ENCODE data around the gene MSLN.

The MSLN gene

GRCh38 chr16:794853-795466 is 34.4 kb downstream of the MSLN start:
- no peak for DNase-seq (ENCODE audit: low read depth)
- TF ChIP-seq, protein P1, sequence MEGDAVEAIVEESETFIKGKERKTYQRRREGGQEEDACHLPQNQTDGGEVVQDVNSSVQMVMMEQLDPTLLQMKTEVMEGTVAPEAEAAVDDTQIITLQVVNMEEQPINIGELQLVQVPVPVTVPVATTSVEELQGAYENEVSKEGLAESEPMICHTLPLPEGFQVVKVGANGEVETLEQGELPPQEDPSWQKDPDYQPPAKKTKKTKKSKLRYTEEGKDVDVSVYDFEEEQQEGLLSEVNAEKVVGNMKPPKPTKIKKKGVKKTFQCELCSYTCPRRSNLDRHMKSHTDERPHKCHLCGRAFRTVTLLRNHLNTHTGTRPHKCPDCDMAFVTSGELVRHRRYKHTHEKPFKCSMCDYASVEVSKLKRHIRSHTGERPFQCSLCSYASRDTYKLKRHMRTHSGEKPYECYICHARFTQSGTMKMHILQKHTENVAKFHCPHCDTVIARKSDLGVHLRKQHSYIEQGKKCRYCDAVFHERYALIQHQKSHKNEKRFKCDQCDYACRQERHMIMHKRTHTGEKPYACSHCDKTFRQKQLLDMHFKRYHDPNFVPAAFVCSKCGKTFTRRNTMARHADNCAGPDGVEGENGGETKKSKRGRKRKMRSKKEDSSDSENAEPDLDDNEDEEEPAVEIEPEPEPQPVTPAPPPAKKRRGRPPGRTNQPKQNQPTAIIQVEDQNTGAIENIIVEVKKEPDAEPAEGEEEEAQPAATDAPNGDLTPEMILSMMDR (IDR thresholded peaks at IDR 0.05; ENCODE audit: insufficient read depth, low read depth, low read length, missing control alignments) = no peak
- H3K4me3 ChIP-seq (ENCODE audit: low read depth, low read length) = no peak overlapping the region

- no peak overlapping the region for H3K4me3 ChIP-seq (ENCODE audit: low read depth, low read length)
- TF ChIP-seq, protein P1 (IDR thresholded peaks at IDR 0.05; ENCODE audit: insufficient read depth, low read depth, low read length, missing control alignments) = no peak
- no peak for DNase-seq (ENCODE audit: low read depth)
Measured at GRCh38 chr16:795580-796229, 35.2 kb downstream of the MSLN start.

DNA sequence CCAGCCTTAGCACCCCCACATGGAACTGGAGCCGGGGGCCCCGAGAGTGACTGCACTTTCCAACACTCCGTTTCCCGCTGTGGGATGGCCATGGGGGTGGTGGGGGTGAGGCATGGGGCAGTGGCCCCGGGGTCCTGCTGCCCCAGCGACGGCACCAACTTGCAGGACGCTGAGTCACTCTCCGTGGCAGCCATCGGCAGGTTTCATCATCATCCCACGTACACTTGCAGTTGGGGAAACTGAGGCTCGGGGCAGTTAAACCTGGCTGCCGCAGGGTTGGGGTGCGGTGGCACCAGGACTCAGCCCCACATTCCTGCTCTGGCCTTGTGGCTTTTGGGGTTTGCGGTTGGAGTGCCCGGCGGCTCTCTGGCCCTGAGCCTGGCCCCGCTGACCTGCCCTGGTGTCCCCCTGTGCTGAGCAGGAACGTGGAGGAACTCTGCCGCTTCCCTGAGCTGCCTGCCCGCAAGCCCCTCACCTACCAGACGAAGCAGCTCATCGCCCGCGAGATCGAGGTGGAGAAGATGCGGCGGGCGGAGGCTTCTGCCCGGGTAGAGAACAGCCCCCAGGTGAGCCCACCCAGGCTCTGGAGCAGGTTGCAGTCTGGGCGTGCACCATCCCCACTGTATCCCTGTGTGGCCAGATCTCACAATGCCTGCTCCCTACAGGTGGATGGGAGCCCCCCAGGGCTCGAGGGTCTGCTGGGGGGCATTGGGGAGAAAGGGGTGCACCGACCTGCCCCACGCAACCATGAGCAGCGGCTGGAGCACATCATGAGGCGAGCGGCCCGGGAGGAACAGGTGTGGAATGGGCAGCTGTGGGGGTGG is 36.0 kb downstream of the MSLN start:
- TF ChIP-seq, protein P1 (IDR thresholded peaks at IDR 0.05; ENCODE audit: insufficient read depth, low read depth, low read length, missing control alignments) = no peak
- H3K4me3 ChIP-seq (ENCODE audit: low read depth, low read length) = no peak overlapping the region
- DNase-seq (ENCODE audit: low read depth) = no peak

DNA sequence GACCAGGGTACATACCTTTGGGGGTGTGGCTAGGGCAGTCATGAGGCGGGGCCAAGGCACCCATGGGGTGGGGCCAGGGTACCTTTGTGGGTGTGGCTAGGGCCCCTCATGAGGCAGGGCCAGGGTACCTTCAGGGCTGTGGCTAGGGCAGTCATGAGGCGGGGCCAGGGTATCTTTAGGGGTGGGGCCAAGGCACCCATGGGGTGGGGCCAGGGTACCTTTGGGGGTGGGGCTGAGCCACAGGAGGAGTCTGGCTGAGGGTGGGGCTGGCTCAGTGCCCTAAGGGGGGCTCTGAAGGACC is 36.5 kb downstream of the MSLN start:
- TF ChIP-seq, protein P1 (IDR thresholded peaks at IDR 0.05; ENCODE audit: insufficient read depth, low read depth, low read length, missing control alignments) = no peak
- peak; percentile 51 for DNase-seq (ENCODE audit: low read depth)
- no peak overlapping the region for H3K4me3 ChIP-seq (ENCODE audit: low read depth, low read length)

DNA sequence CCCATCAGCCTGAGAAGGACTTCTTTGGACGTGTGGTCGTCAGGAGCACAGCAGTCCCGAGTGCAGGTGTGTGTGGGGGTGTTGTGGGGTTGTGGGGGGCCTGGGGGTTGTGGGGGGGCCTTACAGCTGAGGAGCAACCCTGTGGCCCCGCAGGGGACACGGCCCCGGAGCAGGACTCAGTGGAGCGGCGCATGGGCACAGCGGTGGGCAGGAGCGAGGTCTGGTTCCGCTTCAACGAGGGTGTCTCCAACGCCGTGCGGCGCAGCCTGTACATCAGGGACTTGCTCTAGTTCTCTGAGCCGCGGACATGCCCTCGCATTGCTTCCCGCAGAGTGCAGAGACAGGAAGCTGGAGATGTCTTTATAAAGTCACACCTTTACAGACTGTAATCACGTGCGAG is 37.2 kb downstream of the MSLN start:
- TF ChIP-seq, protein P1 (IDR thresholded peaks at IDR 0.05; ENCODE audit: insufficient read depth, low read depth, low read length, missing control alignments) = no peak
- H3K4me3 ChIP-seq (ENCODE audit: low read depth, low read length) = no peak overlapping the region
- DNase-seq (ENCODE audit: low read depth) = no peak

GRCh38 chr16:798666-799065 is 38.1 kb downstream of the MSLN start:
- DNase-seq (ENCODE audit: low read depth) = no peak
- TF ChIP-seq, protein P1 (IDR thresholded peaks at IDR 0.05; ENCODE audit: insufficient read depth, low read depth, low read length, missing control alignments) = no peak
- no peak overlapping the region for H3K4me3 ChIP-seq (ENCODE audit: low read depth, low read length)

Data from GM12865 (cell line).